ENCODE data around the gene TPRN. TPM values are rescaled to one million over a fixed set of nuclear protein-coding genes. Genes with fewer than 3 reads are reported as not detected.

TPRN gene
- total RNA-seq, 2 donors from 2014 or later, result 13.3 to 19.9 TPM

GRCh38 chr9:137179761-137180160, 20.8 kb downstream of the TPRN start:
- H3K9me3 Mint-ChIP-seq, result no peaks in the 10 kb centered on the region
- H3K36me3 Mint-ChIP-seq (ENCODE audit: insufficient read depth in 2 of 2), result peaks cover 3 to 7% of the 10 kb centered on the region in 2 donors
- ATAC-seq (replicated peaks in 1 of 2), result no peak
- no peak for DNase-seq
- H3K4me3 Mint-ChIP-seq, result no peak overlapping the region
- H3K4me1 Mint-ChIP-seq (ENCODE audit: low read depth), result no peaks in the 10 kb centered on the region
- H3K27ac Mint-ChIP-seq, result no peak overlapping the region
- no peaks in the 10 kb centered on the region for H3K27me3 Mint-ChIP-seq (ENCODE audit: low read depth)

- peaks cover 3% of the 10 kb centered on the region in 2 donors for H3K36me3 Mint-ChIP-seq (ENCODE audit: insufficient read depth in 2 of 2)
- ATAC-seq (replicated peaks in 1 of 2) (no peak), DNase-seq (no peak)
- H3K27me3 Mint-ChIP-seq (ENCODE audit: low read depth), result no peaks in the 10 kb centered on the region
- H3K27ac Mint-ChIP-seq, result no peak overlapping the region
- no peak overlapping the region for H3K4me3 Mint-ChIP-seq
- H3K9me3 Mint-ChIP-seq, result no peaks in the 10 kb centered on the region
- H3K4me1 Mint-ChIP-seq (ENCODE audit: low read depth), result no peaks in the 10 kb centered on the region
Measured at GRCh38 chr9:137178939-137179630, 21.5 kb downstream of the TPRN start.

- H3K9me3 Mint-ChIP-seq, result no peaks in the 10 kb centered on the region
- no peak overlapping the region for H3K27ac Mint-ChIP-seq
- H3K27me3 Mint-ChIP-seq (ENCODE audit: low read depth), result peaks cover 3% of the 10 kb centered on the region
- DNase-seq, result no peak
- H3K4me3 Mint-ChIP-seq, result no peak overlapping the region
- H3K36me3 Mint-ChIP-seq (ENCODE audit: insufficient read depth in 2 of 2), result peaks cover 3% of the 10 kb centered on the region in 2 donors
- peaks cover 3% of the 10 kb centered on the region for H3K4me1 Mint-ChIP-seq (ENCODE audit: low read depth)
- ATAC-seq (replicated peaks in 1 of 2), result no peak
Measured at GRCh38 chr9:137178201-137178938, 22.2 kb downstream of the TPRN start.

GRCh38 chr9:137176302-137177182, 24.0 kb downstream of the TPRN start:
- peak in 1 of 2 donors; percentile 33 for DNase-seq

GRCh38 chr9:137175345-137175961, 25.1 kb downstream of the TPRN start:
- ATAC-seq (replicated peaks in 1 of 2) (no peak), DNase-seq (no peak)
- Mint-ChIP-seq H3K36me3 (ENCODE audit: insufficient read depth in 2 of 2) (no peaks in the 10 kb centered on the region), H3K4me3 (no peak overlapping the region), H3K4me1 (ENCODE audit: low read depth) (peaks cover 6% of the 10 kb centered on the region), H3K27ac (no peak overlapping the region), H3K9me3 (no peaks in the 10 kb centered on the region), H3K27me3 (ENCODE audit: low read depth) (peaks cover 16% of the 10 kb centered on the region)

More at GRCh38 chr9:137176302-137177182, 24.0 kb downstream of the TPRN start:
- Mint-ChIP-seq H3K27ac (no peak overlapping the region), H3K36me3 (ENCODE audit: insufficient read depth in 2 of 2) (no peaks in the 10 kb centered on the region), H3K9me3 (no peaks in the 10 kb centered on the region), H3K4me3 (no peak overlapping the region), H3K27me3 (ENCODE audit: low read depth) (peaks cover 10% of the 10 kb centered on the region), H3K4me1 (ENCODE audit: low read depth) (peaks cover 6% of the 10 kb centered on the region)
- ATAC-seq (replicated peaks in 1 of 2), result peak; percentile 38 to 39

- Mint-ChIP-seq H3K27ac (no peak overlapping the region), H3K27me3 (ENCODE audit: low read depth) (peaks cover 21% of the 10 kb centered on the region), H3K4me3 (no peak overlapping the region), H3K9me3 (no peaks in the 10 kb centered on the region), H3K36me3 (ENCODE audit: insufficient read depth in 2 of 2) (no peaks in the 10 kb centered on the region), H3K4me1 (ENCODE audit: low read depth) (peaks cover 6% of the 10 kb centered on the region)
- ATAC-seq (replicated peaks in 1 of 2) (peak in 1 of 2 donors; percentile 10), DNase-seq (no peak)
Measured at GRCh38 chr9:137174722-137175293, 25.7 kb downstream of the TPRN start.

- ATAC-seq (replicated peaks in 1 of 2) (no peak), DNase-seq (no peak)
- Mint-ChIP-seq H3K4me1 (ENCODE audit: low read depth) (peaks cover 6% of the 10 kb centered on the region), H3K9me3 (no peaks in the 10 kb centered on the region), H3K4me3 (no peak overlapping the region), H3K27ac (no peak overlapping the region), H3K27me3 (ENCODE audit: low read depth) (peaks cover 21% of the 10 kb centered on the region), H3K36me3 (ENCODE audit: insufficient read depth in 2 of 2) (no peaks in the 10 kb centered on the region)
Measured at GRCh38 chr9:137173796-137174664, 26.5 kb downstream of the TPRN start.

- ATAC-seq (replicated peaks in 1 of 2), result no peak
Measured at GRCh38 chr9:137172901-137173795, 27.4 kb downstream of the TPRN start.

GRCh38 chr9:137171149-137171900, 29.2 kb downstream of the TPRN start:
- H3K9me3 Mint-ChIP-seq, result no peaks in the 10 kb centered on the region
- H3K36me3 Mint-ChIP-seq (ENCODE audit: insufficient read depth in 2 of 2), result no peaks in the 10 kb centered on the region
- H3K4me1 Mint-ChIP-seq (ENCODE audit: low read depth), result peaks cover 6% of the 10 kb centered on the region
- no peak overlapping the region for H3K27ac Mint-ChIP-seq
- DNase-seq (no peak), ATAC-seq (replicated peaks in 1 of 2) (no peak)
- H3K4me3 Mint-ChIP-seq, result no peak overlapping the region
- peaks cover 27% of the 10 kb centered on the region for H3K27me3 Mint-ChIP-seq (ENCODE audit: low read depth)

More at GRCh38 chr9:137172901-137173795, 27.4 kb downstream of the TPRN start:
- H3K4me1 Mint-ChIP-seq (ENCODE audit: low read depth), result peaks cover 6% of the 10 kb centered on the region
- H3K4me3 Mint-ChIP-seq, result no peak overlapping the region
- no peak overlapping the region for H3K27ac Mint-ChIP-seq
- H3K27me3 Mint-ChIP-seq (ENCODE audit: low read depth), result peaks cover 21% of the 10 kb centered on the region
- DNase-seq, result no peak
- H3K9me3 Mint-ChIP-seq, result no peaks in the 10 kb centered on the region
- no peaks in the 10 kb centered on the region for H3K36me3 Mint-ChIP-seq (ENCODE audit: insufficient read depth in 2 of 2)

- DNase-seq (no peak), ATAC-seq (replicated peaks in 1 of 2) (no peak)
- H3K27me3 Mint-ChIP-seq (ENCODE audit: low read depth), result peaks cover 28% of the 10 kb centered on the region
- H3K27ac Mint-ChIP-seq, result no peak overlapping the region
- no peaks in the 10 kb centered on the region for H3K36me3 Mint-ChIP-seq (ENCODE audit: insufficient read depth in 2 of 2)
- H3K9me3 Mint-ChIP-seq, result no peaks in the 10 kb centered on the region
- H3K4me1 Mint-ChIP-seq (ENCODE audit: low read depth), result peaks cover 6% of the 10 kb centered on the region
- H3K4me3 Mint-ChIP-seq, result no peak overlapping the region
Measured at GRCh38 chr9:137170486-137171148, 29.9 kb downstream of the TPRN start.

Measured in activated T-cell treated with anti-CD3 and anti-CD28 coated beads, Interleukin-2, amount 50 U/mL, for 72 hours (primary cell).